Tibial nerve (tissue), 4 donors: ENCODE measurements around the gene AFAP1L1.

Experiments used
- EP300 ChIP-seq, 2 donors: sonication (generic); formaldehyde crosslinking; IDR thresholded peaks; one replicate each; pipeline ENCODE4 v1.6.1; 2017; ENCODE audit warnings: antibody characterized with exemption in 2 of 2, mild to moderate bottlenecking in 1 of 2
- POLR2A ChIP-seq, 2 donors: fragments of 450-650 bp; IDR thresholded peaks; one replicate each; pipeline ENCODE4 v1.6.1; 2017; ENCODE audit warnings: antibody characterized with exemption in 2 of 2, mild to moderate bottlenecking in 2 of 2, moderate library complexity in 2 of 2
- TF ChIP-seq, protein P1 (sequence below), 5 experiments: fragments of 200-600 bp in 3 of 5; fragments of 450-650 bp in 2 of 5; sonication (generic) in 3 of 5; IDR thresholded peaks; one replicate each; pipeline ENCODE4 v1.5.1; 2016 to 2019; ENCODE audit warnings: antibody characterized with exemption in 5 of 5, mild to moderate bottlenecking in 3 of 5, moderate library complexity in 2 of 5

DNA sequence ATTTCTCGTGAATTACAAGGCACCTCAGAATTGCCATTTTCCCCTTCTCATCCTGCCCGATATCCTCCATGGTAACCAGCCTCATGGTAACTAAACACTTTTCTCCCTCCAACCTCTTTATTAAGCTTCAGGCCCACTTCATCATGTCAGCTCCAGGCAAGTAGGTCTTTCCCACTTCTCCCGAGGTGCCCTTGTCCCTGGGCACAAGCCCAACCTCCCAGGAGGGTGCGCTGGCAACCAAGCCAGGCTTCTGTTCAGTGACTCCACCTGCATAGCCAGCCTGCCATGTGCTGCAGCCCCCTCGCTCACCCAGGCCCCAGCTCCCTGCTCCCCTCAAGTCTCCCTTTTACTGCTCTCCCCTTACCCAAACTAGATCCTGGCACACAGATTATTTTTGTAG lies 47.4 kb upstream of the AFAP1L1 start:
- TF ChIP-seq POLR2A (IDR thresholded peaks at IDR 0.05), result no peak
- TF ChIP-seq, protein P1, sequence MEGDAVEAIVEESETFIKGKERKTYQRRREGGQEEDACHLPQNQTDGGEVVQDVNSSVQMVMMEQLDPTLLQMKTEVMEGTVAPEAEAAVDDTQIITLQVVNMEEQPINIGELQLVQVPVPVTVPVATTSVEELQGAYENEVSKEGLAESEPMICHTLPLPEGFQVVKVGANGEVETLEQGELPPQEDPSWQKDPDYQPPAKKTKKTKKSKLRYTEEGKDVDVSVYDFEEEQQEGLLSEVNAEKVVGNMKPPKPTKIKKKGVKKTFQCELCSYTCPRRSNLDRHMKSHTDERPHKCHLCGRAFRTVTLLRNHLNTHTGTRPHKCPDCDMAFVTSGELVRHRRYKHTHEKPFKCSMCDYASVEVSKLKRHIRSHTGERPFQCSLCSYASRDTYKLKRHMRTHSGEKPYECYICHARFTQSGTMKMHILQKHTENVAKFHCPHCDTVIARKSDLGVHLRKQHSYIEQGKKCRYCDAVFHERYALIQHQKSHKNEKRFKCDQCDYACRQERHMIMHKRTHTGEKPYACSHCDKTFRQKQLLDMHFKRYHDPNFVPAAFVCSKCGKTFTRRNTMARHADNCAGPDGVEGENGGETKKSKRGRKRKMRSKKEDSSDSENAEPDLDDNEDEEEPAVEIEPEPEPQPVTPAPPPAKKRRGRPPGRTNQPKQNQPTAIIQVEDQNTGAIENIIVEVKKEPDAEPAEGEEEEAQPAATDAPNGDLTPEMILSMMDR (IDR thresholded peaks at IDR 0.05), result no peak
- TF ChIP-seq EP300 (IDR thresholded peaks at IDR 0.05), result no peak
